SU-DHL-6 (cell line): ENCODE data around the gene DUSP16.

Experiments
- H2AFZ ChIP-seq: fragments of 200-600 bp; sonication (generic); 2 replicates; pipeline ENCODE4 v1.6.1; 2014; ENCODE audit warnings: low read depth, mild to moderate bottlenecking, moderate library complexity, mixed read lengths, antibody characterized with exemption, low read length; ENCODE audit not compliant: severe bottlenecking
- H3F3A ChIP-seq: fragments of 200-600 bp; shearing (Covaris generic); 2 replicates; pipeline ENCODE4 v1.6.0; 2016; ENCODE audit warnings: antibody characterized with exemption, mild to moderate bottlenecking; ENCODE audit not compliant: insufficient read depth
- H3K27ac ChIP-seq: fragments of 200-600 bp; sonication (generic); 2 replicates; pipeline ENCODE4 v1.5.1; 2016; ENCODE audit warnings: low read depth, mild to moderate bottlenecking, low read length, moderate library complexity, mixed read lengths
- H3K27me3 ChIP-seq: fragments of 200-600 bp; sonication (generic), shearing (Covaris generic); 2 replicates; pipeline ENCODE4 v1.6.0; 2014; ENCODE audit warnings: mild to moderate bottlenecking, low read length
- H3K36me3 ChIP-seq: fragments of 200-600 bp; sonication (generic); 2 replicates; pipeline ENCODE4 v1.6.1; 2014; ENCODE audit warnings: mild to moderate bottlenecking, low read length, mixed read lengths
- H3K4me2 ChIP-seq: fragments of 300-600, 200-600 bp; shearing (Covaris generic), sonication (generic); 2 replicates; pipeline ENCODE4 v1.6.0; 2014; ENCODE audit warnings: low read length, low read depth, mild to moderate bottlenecking; ENCODE audit not compliant: poor library complexity, severe bottlenecking
- H3K4me3 ChIP-seq: fragments of 200-600 bp; sonication (generic); 2 replicates; pipeline ENCODE4 v1.5.1; 2014; ENCODE audit warnings: antibody characterized with exemption, low read length, mild to moderate bottlenecking, mixed read lengths; ENCODE audit not compliant: insufficient read depth, poor library complexity, severe bottlenecking
- H3K79me2 ChIP-seq: fragments of 200-600 bp; sonication (generic); 2 replicates; pipeline ENCODE4 v1.6.1; 2014; ENCODE audit warnings: mild to moderate bottlenecking, low read length, moderate library complexity; ENCODE audit not compliant: insufficient read depth
- H3K9ac ChIP-seq: fragments of 200-600 bp; sonication (generic); 2 replicates; pipeline ENCODE4 v1.7.0; 2014; ENCODE audit warnings: mild to moderate bottlenecking, low read length
- H3K9me2 ChIP-seq: fragments of 200-600 bp; sonication (generic); replicated peaks from 2 replicates; pipeline ENCODE4 v1.6.1; 2014; ENCODE audit warnings: low read length; ENCODE audit not compliant: insufficient read depth
- H3K9me3 ChIP-seq: fragments of 200-600 bp; sonication (generic); 2 replicates; pipeline ENCODE4 v1.6.1; 2014; ENCODE audit warnings: low read length, mixed read lengths; ENCODE audit not compliant: insufficient read depth
- H4K20me1 ChIP-seq: fragments of 200-600 bp; sonication (generic); 2 replicates; pipeline ENCODE4 v1.6.1; 2014; ENCODE audit warnings: low read depth, mild to moderate bottlenecking, antibody characterized with exemption, low read length, moderate library complexity, mixed read lengths
- EZH2phosphoT487 ChIP-seq: fragments of 200-600 bp; sonication (generic), shearing (Covaris generic); conservative IDR thresholded peaks from 2 replicates; pipeline ENCODE4 v1.6.1; 2018; ENCODE audit warnings: mild to moderate bottlenecking, antibody characterized with exemption, low read length, moderate library complexity, mixed read lengths
- TF ChIP-seq, protein P1 (sequence below): fragments of 200-600 bp; sonication (generic); IDR thresholded peaks from one replicate; pipeline ENCODE4 v1.5.1; 2017; ENCODE audit warnings: antibody characterized with exemption, mild to moderate bottlenecking, low read length, moderate library complexity; ENCODE audit not compliant: insufficient read depth, poor library complexity, severe bottlenecking

DUSP16 gene

DNA sequence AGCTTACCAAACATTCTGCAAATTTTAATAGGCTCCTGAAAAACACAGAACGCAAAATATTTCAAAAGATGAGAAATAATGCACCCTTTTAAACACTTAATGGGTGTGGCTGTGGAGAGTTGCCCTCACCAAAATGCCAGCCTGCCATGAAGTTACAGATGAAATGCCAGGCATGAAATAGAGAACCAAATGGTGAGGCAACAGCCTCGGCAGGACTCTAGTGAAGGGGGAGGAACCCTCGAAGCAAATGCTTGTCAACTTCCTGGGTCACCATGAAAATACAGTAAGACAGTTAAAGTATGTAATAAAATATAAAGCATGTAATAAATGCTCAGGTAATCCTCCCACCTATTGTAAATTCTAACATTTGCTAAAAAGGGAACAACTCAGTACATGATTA is 24.1 kb downstream of the DUSP16 start:
- H3K9ac ChIP-seq, result no peak overlapping the region
- TF ChIP-seq, protein P1, sequence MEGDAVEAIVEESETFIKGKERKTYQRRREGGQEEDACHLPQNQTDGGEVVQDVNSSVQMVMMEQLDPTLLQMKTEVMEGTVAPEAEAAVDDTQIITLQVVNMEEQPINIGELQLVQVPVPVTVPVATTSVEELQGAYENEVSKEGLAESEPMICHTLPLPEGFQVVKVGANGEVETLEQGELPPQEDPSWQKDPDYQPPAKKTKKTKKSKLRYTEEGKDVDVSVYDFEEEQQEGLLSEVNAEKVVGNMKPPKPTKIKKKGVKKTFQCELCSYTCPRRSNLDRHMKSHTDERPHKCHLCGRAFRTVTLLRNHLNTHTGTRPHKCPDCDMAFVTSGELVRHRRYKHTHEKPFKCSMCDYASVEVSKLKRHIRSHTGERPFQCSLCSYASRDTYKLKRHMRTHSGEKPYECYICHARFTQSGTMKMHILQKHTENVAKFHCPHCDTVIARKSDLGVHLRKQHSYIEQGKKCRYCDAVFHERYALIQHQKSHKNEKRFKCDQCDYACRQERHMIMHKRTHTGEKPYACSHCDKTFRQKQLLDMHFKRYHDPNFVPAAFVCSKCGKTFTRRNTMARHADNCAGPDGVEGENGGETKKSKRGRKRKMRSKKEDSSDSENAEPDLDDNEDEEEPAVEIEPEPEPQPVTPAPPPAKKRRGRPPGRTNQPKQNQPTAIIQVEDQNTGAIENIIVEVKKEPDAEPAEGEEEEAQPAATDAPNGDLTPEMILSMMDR, result no peak
- TF ChIP-seq EZH2phosphoT487, result no peak

DNA sequence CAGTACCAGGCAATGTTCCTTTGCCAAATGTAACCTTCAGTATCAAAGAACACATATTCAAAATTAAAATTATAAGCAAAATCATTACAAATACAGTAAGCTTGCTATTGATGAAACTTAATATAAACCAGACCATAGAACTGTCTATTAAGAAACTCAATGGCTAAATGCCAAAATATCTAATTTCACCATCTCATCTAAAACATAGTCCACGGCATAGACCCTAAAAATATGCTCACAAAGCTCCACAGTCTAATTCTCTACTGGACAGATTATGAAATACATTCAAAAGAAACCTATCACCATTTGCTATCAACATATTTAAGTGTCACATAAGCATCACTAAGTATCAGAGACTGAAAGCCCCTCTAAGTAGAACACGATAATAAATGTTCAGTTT is 25.2 kb downstream of the DUSP16 start:
- no peak overlapping the region for H3K4me2 ChIP-seq
- no peaks in the 10 kb centered on the region for H3K9me3 ChIP-seq
- no peaks in the 10 kb centered on the region for H3K27me3 ChIP-seq
- no peaks in the 10 kb centered on the region for H3K79me2 ChIP-seq
- TF ChIP-seq EZH2phosphoT487, result no peak
- TF ChIP-seq, protein P1, result no peak
- no peaks in the 10 kb centered on the region for H4K20me1 ChIP-seq
- H3K9ac ChIP-seq, result no peak overlapping the region
- no peak overlapping the region for H3K27ac ChIP-seq
- no peaks in the 10 kb centered on the region for H3F3A ChIP-seq
- no peak overlapping the region for H3K4me3 ChIP-seq
- H2AFZ ChIP-seq, result no peak overlapping the region
- H3K36me3 ChIP-seq, result no peaks in the 10 kb centered on the region
- H3K9me2 ChIP-seq, result no peaks in the 10 kb centered on the region

More for the DNA sequence above, 24.1 kb downstream of the DUSP16 start:
- Histone ChIP-seq H3K27ac (no peak overlapping the region), H3K4me3 (no peak overlapping the region), H4K20me1 (no peaks in the 10 kb centered on the region), H3K36me3 (no peaks in the 10 kb centered on the region), H3K9me3 (no peaks in the 10 kb centered on the region), H3F3A (no peaks in the 10 kb centered on the region), H3K79me2 (no peaks in the 10 kb centered on the region), H2AFZ (no peak overlapping the region), H3K27me3 (no peaks in the 10 kb centered on the region), H3K9me2 (no peaks in the 10 kb centered on the region), H3K4me2 (no peak overlapping the region)

DNA sequence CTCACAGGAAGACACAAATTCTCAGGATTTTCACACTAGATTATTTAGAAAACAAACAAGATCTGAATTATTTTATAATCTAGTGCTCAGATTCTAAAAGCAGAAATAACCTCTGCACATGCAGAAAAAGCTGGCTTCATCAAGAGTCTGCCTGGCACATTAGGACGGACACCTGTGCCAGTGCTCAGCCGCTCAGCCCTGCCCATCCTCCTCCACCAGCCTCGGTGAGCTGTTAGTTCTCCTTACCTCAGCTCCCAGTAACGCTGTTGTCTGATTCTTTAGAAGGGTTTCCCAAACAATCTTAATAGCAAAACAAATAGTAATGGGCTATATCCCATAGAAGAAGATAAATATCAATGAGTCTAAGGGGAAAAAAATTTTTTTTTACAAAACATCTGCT is 27.7 kb downstream of the DUSP16 start:
- Histone ChIP-seq H3K79me2 (no peaks in the 10 kb centered on the region), H2AFZ (no peak overlapping the region)

More for the DNA sequence above, 27.7 kb downstream of the DUSP16 start:
- no peak overlapping the region for H3K4me3 ChIP-seq
- no peaks in the 10 kb centered on the region for H3F3A ChIP-seq
- no peaks in the 10 kb centered on the region for H3K9me3 ChIP-seq
- H4K20me1 ChIP-seq, result no peaks in the 10 kb centered on the region
- H3K9ac ChIP-seq, result no peak overlapping the region
- TF ChIP-seq, protein P1, result no peak
- no peak for TF ChIP-seq EZH2phosphoT487
- H3K4me2 ChIP-seq, result no peak overlapping the region
- no peaks in the 10 kb centered on the region for H3K36me3 ChIP-seq
- no peak overlapping the region for H3K27ac ChIP-seq
- H3K9me2 ChIP-seq, result no peaks in the 10 kb centered on the region
- H3K27me3 ChIP-seq, result no peaks in the 10 kb centered on the region
